Endothelial cell of umbilical vein (primary cell): ENCODE data around the gene TNFRSF1B. TPM values are rescaled to one million over a fixed set of nuclear protein-coding genes. Genes with fewer than 3 reads are reported as not detected.

Source experiments
- BruUV-seq: library from RNA; stranded (reverse); fragments of 400-500 nt; replicated peaks from 2 replicates; lab custom pipeline; 2021; lab: Mats Ljungman, UMichigan
- CTCF ChIA-PET: fragments of 300-600, 350-600 bp; sonication (Branson Sonifier 250); formaldehyde crosslinking; loops from one replicate; lab custom pipeline; 2021; ENCODE audit warnings: antibody characterized with exemption, inconsistent platforms; lab: Charles Lee
- POLR2A ChIA-PET: fragments of 300-600, 350-600 bp; sonication (Branson Sonifier 250); formaldehyde crosslinking; loops from one replicate; lab custom pipeline; 2021; ENCODE audit warnings: antibody characterized with exemption, inconsistent platforms; lab: Charles Lee
- DNase-seq: peaks from one replicate; pipeline ENCODE4 v3.0.0-alpha.2; 2011; ENCODE audit warnings: low read depth, low spot score
- FAIRE-seq: peaks from 2 replicates; lab custom pipeline; 2011; peaks lifted over from hg19 to GRCh38; lab: Jason Lieb, UNC
- H2AFZ ChIP-seq: 2 replicates; pipeline ENCODE4 v1.6.0; 2012; ENCODE audit warnings: low read depth, low read length, control low read depth, inconsistent platforms
- H3K27ac ChIP-seq: 2 replicates; pipeline ENCODE4 v1.5.1; 2011; ENCODE audit warnings: low read depth, mild to moderate bottlenecking, control low read depth, low read length, moderate library complexity; ENCODE audit not compliant: insufficient read depth
- H3K27me3 ChIP-seq, 2 experiments: 2 replicates each; pipeline versions ENCODE4 v1.6.0 to v1.6.1; 2011; ENCODE audit warnings: low read length in 2 of 2, mixed read lengths in 1 of 2; ENCODE audit not compliant: control insufficient read depth in 2 of 2, insufficient read depth in 2 of 2
- H3K36me3 ChIP-seq, 2 experiments: 2 replicates in 1 of 2; 3 replicates in 1 of 2; pipeline ENCODE4 v1.5.1; 2011; ENCODE audit warnings: low read length in 2 of 2, mild to moderate bottlenecking in 1 of 2, moderate library complexity in 1 of 2; ENCODE audit not compliant: control insufficient read depth in 2 of 2, insufficient read depth in 2 of 2; ENCODE audit errors: extremely low read depth in 1 of 2
- H3K4me1 ChIP-seq: 3 replicates; pipeline ENCODE4 v1.5.1; 2011; ENCODE audit warnings: mild to moderate bottlenecking, low read length; ENCODE audit not compliant: control insufficient read depth, insufficient read depth; ENCODE audit errors: extremely low read depth
- H3K4me2 ChIP-seq: 2 replicates; pipeline ENCODE4 v1.6.1; 2011; ENCODE audit warnings: low read length, control low read depth, mixed read lengths; ENCODE audit not compliant: insufficient read depth
- H3K4me3 ChIP-seq, 3 experiments: fragments of 200-600 bp in 1 of 3; sonication (generic), shearing (Covaris generic) in 1 of 3; replicated peaks in 1 of 3; 2 replicates each; pipeline ENCODE4 v1.5.1; 2011 to 2016; ENCODE audit warnings: control low read depth in 3 of 3, low read length in 3 of 3, mild to moderate bottlenecking in 2 of 3, inconsistent platforms in 1 of 3, low read depth in 1 of 3, moderate library complexity in 1 of 3; ENCODE audit not compliant: insufficient read depth in 1 of 3
- H3K79me2 ChIP-seq: 2 replicates; pipeline ENCODE4 v1.6.0; 2012; ENCODE audit warnings: low read length, inconsistent platforms; ENCODE audit not compliant: control insufficient read depth, insufficient read depth
- H3K9ac ChIP-seq: replicated peaks from 2 replicates; pipeline ENCODE3; 2011; ENCODE audit warnings: low read length, control low read depth; ENCODE audit not compliant: insufficient read depth; ENCODE audit errors: extremely low read depth
- H3K9me1 ChIP-seq: replicated peaks from 3 replicates; pipeline ENCODE4 v1.6.0; 2011; ENCODE audit warnings: mild to moderate bottlenecking, low read length; ENCODE audit not compliant: control insufficient read depth, insufficient read depth; ENCODE audit errors: extremely low read depth
- H3K9me3 ChIP-seq: replicated peaks from 2 replicates; pipeline ENCODE4 v1.5.1; 2012; ENCODE audit warnings: low read length, inconsistent platforms; ENCODE audit not compliant: control insufficient read depth, insufficient read depth
- H4K20me1 ChIP-seq: replicated peaks from 2 replicates; pipeline ENCODE3; 2011; ENCODE audit warnings: mild to moderate bottlenecking, low read length; ENCODE audit not compliant: control insufficient read depth, insufficient read depth; ENCODE audit errors: extremely low read depth
- EZH2 ChIP-seq: IDR thresholded peaks from 2 replicates; pipeline ENCODE4 v1.6.1; 2012; ENCODE audit warnings: borderline replicate concordance, low read depth, mild to moderate bottlenecking, moderate library complexity, low read length, inconsistent platforms; ENCODE audit not compliant: severe bottlenecking
- FOS ChIP-seq: IDR thresholded peaks from 2 replicates; pipeline ENCODE4 v1.6.1; 2011; ENCODE audit warnings: mild to moderate bottlenecking, low read length, moderate library complexity, borderline replicate concordance; ENCODE audit not compliant: insufficient read depth
- GATA2 ChIP-seq: IDR thresholded peaks from 2 replicates; pipeline ENCODE4 v1.7.0; 2011; ENCODE audit warnings: low read depth, mild to moderate bottlenecking, moderate library complexity, mixed read lengths, low read length; ENCODE audit not compliant: insufficient read length, insufficient read depth
- JUN ChIP-seq: IDR thresholded peaks from 2 replicates; pipeline ENCODE4 v1.6.1; 2011; ENCODE audit warnings: borderline replicate concordance, low read depth; ENCODE audit not compliant: insufficient read length, insufficient read depth
- MYC ChIP-seq: IDR thresholded peaks from one replicate; pipeline ENCODE4 v1.6.1; 2011; ENCODE audit warnings: mild to moderate bottlenecking, low read depth, low read length
- POLR2A ChIP-seq: IDR thresholded peaks from 2 replicates; pipeline ENCODE4 v1.6.1; 2012; ENCODE audit warnings: low read depth, mild to moderate bottlenecking, control low read depth, low read length
- POLR2AphosphoS5 ChIP-seq: IDR thresholded peaks from 2 replicates; pipeline ENCODE4 v1.6.1; 2012; ENCODE audit warnings: low read depth, mild to moderate bottlenecking, control low read depth, low read length, moderate library complexity; ENCODE audit not compliant: insufficient read depth
- dilution Hi-C: fragments of 300-500 bp; cut with MboI; formaldehyde crosslinking; loops from one replicate; pipeline ENCODE4 v1.15.0; 2019; ENCODE audit warnings: low sequenced_read_pairs; ENCODE audit not compliant: extremely low pct_ligation_motif_present
- intact Hi-C: fragments of 100-400 bp; cut with micrococcal nuclease; formaldehyde crosslinking; loops from one replicate; pipeline ENCODE4 v1.10.0; 2022
- polyA plus RNA-seq, 4 experiments: library from polyadenylated mRNA; depleted of rRNA in 3 of 4; stranded (reverse) in 3 of 4; unstranded in 1 of 4; fragments of >200 nt; gene quantifications; 2 replicates each; pipeline versions ENCODE4 v1.2.1 to v1.2.3, GENCODE V29; 2011 to 2012; ENCODE audit warnings: missing spikeins in 1 of 4
- total RNA-seq: library from RNA; stranded (reverse); gene quantifications from 2 replicates; pipeline ENCODE4 v1.2.3, GENCODE V29; 2021
- TF ChIP-seq, protein P1 (sequence below), 2 donors: IDR thresholded peaks; 1 replicate in 1 of 2; 2 replicates in 1 of 2; pipeline ENCODE4 v1.5.1; 2011; ENCODE audit warnings: low read length in 2 of 2, mild to moderate bottlenecking in 2 of 2, moderate library complexity in 2 of 2, control low read depth in 1 of 2, inconsistent platforms in 1 of 2, low read depth in 1 of 2; ENCODE audit not compliant: insufficient read depth in 1 of 2; ENCODE audit errors: extremely low read depth in 1 of 2
- TF ChIP-seq, protein P2 (sequence below): IDR thresholded peaks from 2 replicates; pipeline ENCODE4 v1.6.1; 2011; ENCODE audit not compliant: insufficient read depth, insufficient read length

Gene TNFRSF1B
- total and polyA plus RNA-seq, 2 donors (not counting 3 experiments of a cell fraction or from before 2014, with no cell fraction given), result 53.6 to 65.9 TPM

DNA sequence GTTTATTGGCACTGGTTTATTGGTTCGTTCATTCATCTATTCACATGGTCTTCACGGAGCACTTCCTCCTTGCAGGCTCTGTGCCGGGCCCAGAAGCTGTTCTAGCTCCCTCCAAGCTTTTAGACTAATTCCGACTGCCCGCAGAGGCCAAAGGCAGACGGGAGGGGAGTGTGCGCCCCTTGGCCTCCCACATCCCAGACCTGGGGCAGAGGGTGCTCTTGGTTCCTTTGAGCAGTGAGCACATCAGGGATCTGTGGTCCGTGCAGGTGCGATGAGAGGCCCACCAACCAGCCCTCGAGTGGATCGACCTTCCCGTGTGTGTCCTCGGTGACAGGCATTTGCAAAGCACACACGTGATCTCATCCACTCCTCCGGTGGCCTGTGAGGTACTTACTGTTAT is 38.7 kb upstream of the TNFRSF1B start:
- FAIRE-seq (no peak), DNase-seq (no peak)
- no peaks in the 10 kb centered on the region for H4K20me1 ChIP-seq
- H3K9me3 ChIP-seq, result no peaks in the 10 kb centered on the region
- intact Hi-C loops (no loop called here), dilution Hi-C loops (no loop called here)
- ChIA-PET CTCF (interaction anchor here (11.8 kb wide), 1 partner anchor 76 kb away, joined by 537 read pairs; no protein-coding TSS in a partner anchor), POLR2A (no interaction called here)
- H3K4me2 ChIP-seq, result no peak overlapping the region
- no peak overlapping the region for H2AFZ ChIP-seq
- TF ChIP-seq FOS (no peak), MYC (no peak), POLR2A (no peak), POLR2AphosphoS5 (no peak), GATA2 (no peak), EZH2 (no peak), JUN (no peak)
- TF ChIP-seq, protein P1, sequence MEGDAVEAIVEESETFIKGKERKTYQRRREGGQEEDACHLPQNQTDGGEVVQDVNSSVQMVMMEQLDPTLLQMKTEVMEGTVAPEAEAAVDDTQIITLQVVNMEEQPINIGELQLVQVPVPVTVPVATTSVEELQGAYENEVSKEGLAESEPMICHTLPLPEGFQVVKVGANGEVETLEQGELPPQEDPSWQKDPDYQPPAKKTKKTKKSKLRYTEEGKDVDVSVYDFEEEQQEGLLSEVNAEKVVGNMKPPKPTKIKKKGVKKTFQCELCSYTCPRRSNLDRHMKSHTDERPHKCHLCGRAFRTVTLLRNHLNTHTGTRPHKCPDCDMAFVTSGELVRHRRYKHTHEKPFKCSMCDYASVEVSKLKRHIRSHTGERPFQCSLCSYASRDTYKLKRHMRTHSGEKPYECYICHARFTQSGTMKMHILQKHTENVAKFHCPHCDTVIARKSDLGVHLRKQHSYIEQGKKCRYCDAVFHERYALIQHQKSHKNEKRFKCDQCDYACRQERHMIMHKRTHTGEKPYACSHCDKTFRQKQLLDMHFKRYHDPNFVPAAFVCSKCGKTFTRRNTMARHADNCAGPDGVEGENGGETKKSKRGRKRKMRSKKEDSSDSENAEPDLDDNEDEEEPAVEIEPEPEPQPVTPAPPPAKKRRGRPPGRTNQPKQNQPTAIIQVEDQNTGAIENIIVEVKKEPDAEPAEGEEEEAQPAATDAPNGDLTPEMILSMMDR (IDR thresholded peaks at IDR 0.05; ENCODE audit: extremely low read depth in 1 of 2, insufficient read depth in 1 of 2, low read depth in 1 of 2, low read length in 2 of 2), result no peak
- TF ChIP-seq, protein P2, sequence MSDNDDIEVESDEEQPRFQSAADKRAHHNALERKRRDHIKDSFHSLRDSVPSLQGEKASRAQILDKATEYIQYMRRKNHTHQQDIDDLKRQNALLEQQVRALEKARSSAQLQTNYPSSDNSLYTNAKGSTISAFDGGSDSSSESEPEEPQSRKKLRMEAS, result no peak
- no peak overlapping the region for H3K27ac ChIP-seq
- BruUV-seq, result no TSS peak
- H3K79me2 ChIP-seq, result no peaks in the 10 kb centered on the region
- peaks cover 14% of the 10 kb centered on the region for H3K4me1 ChIP-seq
- H3K9ac ChIP-seq, result no peak overlapping the region
- H3K27me3 ChIP-seq, result no peaks in the 10 kb centered on the region
- no peaks in the 10 kb centered on the region for H3K9me1 ChIP-seq
- no peak overlapping the region for H3K4me3 ChIP-seq
- H3K36me3 ChIP-seq, result no peaks in the 10 kb centered on the region
